Measurements from ENCODE around the gene ZNF219.

The ZNF219 gene

DNA sequence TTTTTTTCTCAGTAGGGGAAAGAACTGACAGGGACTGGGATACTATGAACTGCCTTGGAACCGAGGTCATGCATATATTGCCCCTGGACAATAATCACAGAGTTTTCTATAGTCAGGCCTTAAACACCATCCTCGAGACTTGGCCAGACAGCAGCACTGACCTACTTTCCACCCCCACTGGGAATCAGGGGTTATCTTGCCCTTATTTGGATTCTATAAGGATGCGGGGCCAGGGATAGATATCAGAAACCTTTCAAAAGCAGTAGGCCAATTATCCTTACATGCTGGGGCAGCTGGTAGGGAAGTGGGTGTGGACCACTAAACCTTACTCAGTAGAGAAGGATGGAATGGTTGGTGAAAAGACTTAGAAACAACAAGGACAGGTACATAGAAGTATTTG, 2.0 kb downstream of the ZNF219 start:
- Mint-ChIP-seq H3K4me3 (peak overlapping the region; percentile 33), H3K27ac (no peak overlapping the region), H3K4me1 (ENCODE audit: low read depth) (peaks cover 25% of the 10 kb centered on the region), H3K27me3 (no peaks in the 10 kb centered on the region), H3K9me3 (ENCODE audit: low read depth) (no peaks in the 10 kb centered on the region), H3K36me3 (peaks cover 2% of the 10 kb centered on the region)

DNA sequence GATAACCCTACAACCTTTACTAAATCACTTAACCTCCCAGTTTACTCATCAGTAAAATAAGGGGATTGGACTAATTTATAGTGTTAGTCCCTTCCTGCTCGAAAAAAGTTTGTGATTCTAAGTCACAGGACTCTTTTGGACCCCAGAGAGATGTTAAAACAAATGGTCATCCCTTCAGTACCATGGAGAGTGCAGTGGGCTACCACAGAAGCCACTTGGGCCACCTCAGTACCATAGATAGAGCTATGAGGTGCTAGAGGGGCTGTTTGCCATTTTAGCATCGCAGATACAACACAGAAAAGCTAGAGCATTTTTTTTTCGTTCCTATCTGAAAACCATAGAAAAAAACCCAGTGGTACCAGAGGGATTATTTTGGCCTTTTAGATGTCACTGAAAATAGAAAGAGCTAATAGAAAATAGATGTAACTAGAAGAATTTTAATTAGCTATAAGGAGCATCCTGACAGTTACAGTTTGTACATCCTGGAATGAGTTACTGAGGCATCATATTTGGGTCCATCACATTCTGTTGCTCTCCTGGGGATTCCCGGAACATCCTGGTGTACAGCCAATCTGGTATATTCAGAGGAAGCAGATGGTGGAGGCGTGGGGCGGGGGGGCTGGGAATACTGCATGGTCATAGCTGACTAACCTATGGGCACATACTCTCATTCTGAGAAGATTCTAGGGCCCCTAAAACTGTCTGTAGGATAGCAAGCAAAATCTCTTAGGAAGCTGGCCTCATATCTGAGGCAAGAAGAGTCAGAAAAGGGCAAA, 2.8 kb downstream of the ZNF219 start:
- no peak overlapping the region for H3K27ac Mint-ChIP-seq
- no peaks in the 10 kb centered on the region for H3K9me3 Mint-ChIP-seq (ENCODE audit: low read depth)
- no peak overlapping the region for H3K4me3 Mint-ChIP-seq
- H3K4me1 Mint-ChIP-seq (ENCODE audit: low read depth) = peaks cover 25% of the 10 kb centered on the region
- peaks cover 2% of the 10 kb centered on the region for H3K36me3 Mint-ChIP-seq
- no peaks in the 10 kb centered on the region for H3K27me3 Mint-ChIP-seq

DNA sequence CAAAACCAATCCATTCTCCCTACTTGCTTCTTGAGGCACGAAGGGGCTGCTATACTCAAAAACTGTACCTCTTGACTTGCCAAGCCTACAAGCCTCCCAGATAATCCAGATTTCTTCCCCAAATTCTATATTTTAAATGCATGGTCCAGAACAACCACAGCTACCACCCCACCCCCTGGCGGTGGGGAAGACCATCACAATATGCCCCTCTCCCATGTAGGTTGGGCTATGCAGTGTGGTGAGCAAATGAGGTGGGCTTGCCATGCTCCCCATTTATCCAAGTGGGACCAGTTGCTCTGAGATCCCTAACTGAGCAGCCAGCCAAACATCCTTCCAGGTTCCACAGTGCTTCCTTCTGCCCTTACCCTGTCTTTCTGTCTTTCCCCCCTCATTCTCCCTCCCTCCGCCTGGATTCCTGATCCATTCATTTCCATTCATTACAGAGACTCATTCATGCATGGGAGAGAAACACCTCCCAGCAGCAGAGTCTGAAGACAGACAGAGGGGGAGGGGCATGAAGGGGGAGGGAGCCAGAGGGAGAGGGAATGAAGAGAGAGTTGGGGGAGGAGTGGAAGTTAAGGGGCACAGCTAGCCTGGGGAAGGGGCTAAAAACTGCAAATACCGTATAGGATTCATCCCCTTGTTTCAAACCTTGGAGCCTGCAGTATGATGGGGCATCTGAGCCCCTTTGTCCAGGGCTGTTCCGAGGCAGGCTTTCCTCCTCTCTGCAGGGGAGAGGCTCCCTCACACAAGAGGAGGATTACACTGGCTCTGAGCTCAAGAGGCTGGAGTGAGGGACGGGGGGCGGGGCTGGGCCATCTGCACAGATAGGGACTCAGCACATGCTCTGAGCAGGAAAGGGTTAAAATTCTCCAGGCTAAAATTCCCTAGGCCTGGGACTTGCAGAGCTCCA, 4.4 kb downstream of the ZNF219 start:
- no peaks in the 10 kb centered on the region for H3K9me3 Mint-ChIP-seq (ENCODE audit: low read depth)
- H3K27ac Mint-ChIP-seq = no peak overlapping the region
- H3K4me1 Mint-ChIP-seq (ENCODE audit: low read depth) = peaks cover 20% of the 10 kb centered on the region
- H3K27me3 Mint-ChIP-seq = no peaks in the 10 kb centered on the region
- H3K4me3 Mint-ChIP-seq = no peak overlapping the region
- peaks cover 2% of the 10 kb centered on the region for H3K36me3 Mint-ChIP-seq

DNA sequence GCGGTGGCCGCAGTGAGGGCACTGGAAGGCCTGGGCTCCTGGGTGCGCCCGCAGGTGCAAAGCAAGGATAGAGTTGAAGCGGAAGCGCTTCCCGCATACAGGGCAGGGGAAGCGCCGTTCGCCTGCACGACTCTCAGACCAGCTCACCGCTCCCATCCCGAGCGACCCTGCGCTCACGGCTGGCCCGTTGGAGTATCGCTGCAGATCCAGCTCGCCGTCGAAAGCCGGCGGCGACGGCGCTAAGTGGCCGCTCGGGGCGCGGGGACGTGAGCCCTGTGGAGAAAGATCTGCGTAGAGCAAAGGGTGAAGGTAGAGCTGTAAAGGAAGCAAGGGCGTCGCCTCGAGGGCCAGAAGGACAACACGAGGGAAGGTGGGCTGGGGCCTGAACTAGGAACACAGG, 5.4 kb downstream of the ZNF219 start:
- no peak overlapping the region for H3K27ac Mint-ChIP-seq
- H3K9me3 Mint-ChIP-seq (ENCODE audit: low read depth) = no peaks in the 10 kb centered on the region

GRCh38 chr14:21092273-21093011, 6.0 kb downstream of the ZNF219 start:
- Mint-ChIP-seq H3K4me1 (ENCODE audit: low read depth) (peaks cover 25% of the 10 kb centered on the region), H3K27ac (no peak overlapping the region), H3K9me3 (ENCODE audit: low read depth) (no peaks in the 10 kb centered on the region), H3K4me3 (no peak overlapping the region), H3K27me3 (no peaks in the 10 kb centered on the region), H3K36me3 (peaks cover 2% of the 10 kb centered on the region)

More for the DNA sequence above, 5.4 kb downstream of the ZNF219 start:
- Mint-ChIP-seq H3K27me3 (no peaks in the 10 kb centered on the region), H3K4me1 (ENCODE audit: low read depth) (peaks cover 20% of the 10 kb centered on the region), H3K4me3 (no peak overlapping the region), H3K36me3 (peaks cover 2% of the 10 kb centered on the region)

DNA sequence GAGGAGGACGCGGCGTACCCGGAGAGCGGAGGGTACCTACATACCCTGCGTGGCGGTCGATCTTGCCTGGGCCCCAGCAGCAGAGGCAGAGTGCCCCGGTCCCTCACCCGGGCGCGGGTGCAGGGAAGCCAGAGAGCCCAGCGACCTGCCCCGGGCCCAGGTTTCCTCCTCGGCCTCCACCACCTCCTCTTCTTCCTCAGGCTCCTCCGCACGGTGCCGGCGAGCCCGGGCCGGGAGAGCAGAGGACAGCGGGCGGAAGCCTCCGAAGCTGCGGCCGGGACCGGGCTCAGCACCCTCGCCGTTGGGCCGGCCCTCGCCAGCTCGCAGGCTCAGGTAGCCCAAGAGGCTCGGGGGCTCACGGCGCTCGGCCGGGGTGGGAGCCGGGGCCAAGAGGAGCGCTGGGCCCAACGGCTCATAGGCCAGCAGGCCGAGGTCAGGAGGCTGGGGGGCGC, 6.6 kb downstream of the ZNF219 start:
- no peak overlapping the region for H3K4me3 Mint-ChIP-seq
- no peaks in the 10 kb centered on the region for H3K9me3 Mint-ChIP-seq (ENCODE audit: low read depth)
- H3K36me3 Mint-ChIP-seq = peaks cover 2% of the 10 kb centered on the region
- H3K4me1 Mint-ChIP-seq (ENCODE audit: low read depth) = peaks cover 23% of the 10 kb centered on the region
- no peaks in the 10 kb centered on the region for H3K27me3 Mint-ChIP-seq
- no peak overlapping the region for H3K27ac Mint-ChIP-seq

GRCh38 chr14:21090940-21091663, 7.4 kb downstream of the ZNF219 start:
- no peak overlapping the region for H3K4me3 Mint-ChIP-seq
- H3K27ac Mint-ChIP-seq = no peak overlapping the region
- H3K4me1 Mint-ChIP-seq (ENCODE audit: low read depth) = peaks cover 28% of the 10 kb centered on the region
- no peaks in the 10 kb centered on the region for H3K9me3 Mint-ChIP-seq (ENCODE audit: low read depth)
- H3K36me3 Mint-ChIP-seq = peaks cover 2% of the 10 kb centered on the region
- no peaks in the 10 kb centered on the region for H3K27me3 Mint-ChIP-seq

GRCh38 chr14:21090194-21090939, 8.1 kb downstream of the ZNF219 start:
- Mint-ChIP-seq H3K9me3 (ENCODE audit: low read depth) (no peaks in the 10 kb centered on the region), H3K4me3 (no peak overlapping the region), H3K4me1 (ENCODE audit: low read depth) (peaks cover 32% of the 10 kb centered on the region), H3K36me3 (peaks cover 2% of the 10 kb centered on the region), H3K27ac (no peak overlapping the region), H3K27me3 (no peaks in the 10 kb centered on the region)

DNA sequence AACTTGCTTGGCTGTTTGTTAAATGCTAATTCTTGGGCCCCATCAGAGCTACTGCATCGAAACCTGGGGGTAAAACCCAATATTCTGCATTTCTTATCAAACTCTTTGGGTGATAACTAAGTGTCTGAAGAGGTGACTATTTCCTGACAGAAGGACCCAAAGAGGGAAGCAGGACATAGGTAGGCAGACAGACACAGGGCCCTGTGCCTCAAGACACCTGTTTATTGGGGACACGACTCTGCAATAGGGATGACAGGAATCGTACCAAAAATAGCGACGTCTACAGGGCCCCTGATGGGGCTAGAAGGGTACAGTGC, 8.6 kb downstream of the ZNF219 start:
- Mint-ChIP-seq H3K4me1 (ENCODE audit: low read depth) (peaks cover 32% of the 10 kb centered on the region), H3K27me3 (no peaks in the 10 kb centered on the region), H3K4me3 (no peak overlapping the region), H3K36me3 (peaks cover 2% of the 10 kb centered on the region), H3K27ac (no peak overlapping the region), H3K9me3 (ENCODE audit: low read depth) (no peaks in the 10 kb centered on the region)

- H3K9me3 Mint-ChIP-seq (ENCODE audit: low read depth) = no peaks in the 10 kb centered on the region
- H3K4me3 Mint-ChIP-seq = no peak overlapping the region
- H3K27me3 Mint-ChIP-seq = no peaks in the 10 kb centered on the region
- no peak overlapping the region for H3K27ac Mint-ChIP-seq
- peaks cover 32% of the 10 kb centered on the region for H3K4me1 Mint-ChIP-seq (ENCODE audit: low read depth)
- H3K36me3 Mint-ChIP-seq = peaks cover 2% of the 10 kb centered on the region
Observed at GRCh38 chr14:21089271-21089670, 9.2 kb downstream of the ZNF219 start.

GRCh38 chr14:21088687-21089086, 9.8 kb downstream of the ZNF219 start:
- Mint-ChIP-seq H3K27ac (no peak overlapping the region), H3K36me3 (peaks cover 2% of the 10 kb centered on the region), H3K4me3 (no peak overlapping the region), H3K4me1 (ENCODE audit: low read depth) (peaks cover 32% of the 10 kb centered on the region), H3K27me3 (no peaks in the 10 kb centered on the region), H3K9me3 (ENCODE audit: low read depth) (no peaks in the 10 kb centered on the region)

- Mint-ChIP-seq H3K9me3 (ENCODE audit: low read depth) (no peaks in the 10 kb centered on the region), H3K4me3 (no peak overlapping the region)
Observed at GRCh38 chr14:21087294-21088091, 11.0 kb downstream of the ZNF219 start.

GRCh38 chr14:21086908-21087293, 11.6 kb downstream of the ZNF219 start:
- Mint-ChIP-seq H3K27me3 (no peaks in the 10 kb centered on the region), H3K4me1 (ENCODE audit: low read depth) (peaks cover 26% of the 10 kb centered on the region), H3K27ac (no peak overlapping the region), H3K36me3 (peaks cover 2% of the 10 kb centered on the region), H3K9me3 (ENCODE audit: low read depth) (no peaks in the 10 kb centered on the region), H3K4me3 (no peak overlapping the region)

More at GRCh38 chr14:21087294-21088091, 11.0 kb downstream of the ZNF219 start:
- no peaks in the 10 kb centered on the region for H3K27me3 Mint-ChIP-seq
- H3K36me3 Mint-ChIP-seq = peaks cover 2% of the 10 kb centered on the region
- peaks cover 27% of the 10 kb centered on the region for H3K4me1 Mint-ChIP-seq (ENCODE audit: low read depth)
- H3K27ac Mint-ChIP-seq = peak overlapping the region; percentile 73

Measured in activated naive CD8-positive, alpha-beta T cell (primary cell).